Endothelial cell of umbilical vein (primary cell): Measurements from ENCODE around the gene PRDM16. TPM values are rescaled to one million over a fixed set of nuclear protein-coding genes. Genes with fewer than 3 reads are reported as not detected.

Experiments used
- BruUV-seq: library from RNA; stranded (reverse); fragments of 400-500 nt; replicated peaks from 2 replicates; lab custom pipeline; 2021; lab: Mats Ljungman, UMichigan
- CTCF ChIA-PET: fragments of 300-600, 350-600 bp; sonication (Branson Sonifier 250); formaldehyde crosslinking; loops from one replicate; lab custom pipeline; 2021; ENCODE audit warnings: antibody characterized with exemption, inconsistent platforms; lab: Charles Lee
- POLR2A ChIA-PET: fragments of 300-600, 350-600 bp; sonication (Branson Sonifier 250); formaldehyde crosslinking; loops from one replicate; lab custom pipeline; 2021; ENCODE audit warnings: antibody characterized with exemption, inconsistent platforms; lab: Charles Lee
- DNase-seq: peaks from one replicate; pipeline ENCODE4 v3.0.0-alpha.2; 2011; ENCODE audit warnings: low read depth, low spot score
- FAIRE-seq: peaks from 2 replicates; lab custom pipeline; 2011; peaks lifted over from hg19 to GRCh38; lab: Jason Lieb, UNC
- H2AFZ ChIP-seq: 2 replicates; pipeline ENCODE4 v1.6.0; 2012; ENCODE audit warnings: low read depth, low read length, control low read depth, inconsistent platforms
- H3K27ac ChIP-seq: 2 replicates; pipeline ENCODE4 v1.5.1; 2011; ENCODE audit warnings: low read depth, mild to moderate bottlenecking, control low read depth, low read length, moderate library complexity; ENCODE audit not compliant: insufficient read depth
- H3K27me3 ChIP-seq, 2 experiments: 2 replicates each; pipeline versions ENCODE4 v1.6.0 to v1.6.1; 2011; ENCODE audit warnings: low read length in 2 of 2, mixed read lengths in 1 of 2; ENCODE audit not compliant: control insufficient read depth in 2 of 2, insufficient read depth in 2 of 2
- H3K36me3 ChIP-seq, 2 experiments: 2 replicates in 1 of 2; 3 replicates in 1 of 2; pipeline ENCODE4 v1.5.1; 2011; ENCODE audit warnings: low read length in 2 of 2, mild to moderate bottlenecking in 1 of 2, moderate library complexity in 1 of 2; ENCODE audit not compliant: control insufficient read depth in 2 of 2, insufficient read depth in 2 of 2; ENCODE audit errors: extremely low read depth in 1 of 2
- H3K4me1 ChIP-seq: 3 replicates; pipeline ENCODE4 v1.5.1; 2011; ENCODE audit warnings: mild to moderate bottlenecking, low read length; ENCODE audit not compliant: control insufficient read depth, insufficient read depth; ENCODE audit errors: extremely low read depth
- H3K4me2 ChIP-seq: 2 replicates; pipeline ENCODE4 v1.6.1; 2011; ENCODE audit warnings: low read length, control low read depth, mixed read lengths; ENCODE audit not compliant: insufficient read depth
- H3K4me3 ChIP-seq, 3 experiments: fragments of 200-600 bp in 1 of 3; sonication (generic), shearing (Covaris generic) in 1 of 3; replicated peaks in 1 of 3; 2 replicates each; pipeline ENCODE4 v1.5.1; 2011 to 2016; ENCODE audit warnings: control low read depth in 3 of 3, low read length in 3 of 3, mild to moderate bottlenecking in 2 of 3, inconsistent platforms in 1 of 3, low read depth in 1 of 3, moderate library complexity in 1 of 3; ENCODE audit not compliant: insufficient read depth in 1 of 3
- H3K79me2 ChIP-seq: 2 replicates; pipeline ENCODE4 v1.6.0; 2012; ENCODE audit warnings: low read length, inconsistent platforms; ENCODE audit not compliant: control insufficient read depth, insufficient read depth
- H3K9ac ChIP-seq: replicated peaks from 2 replicates; pipeline ENCODE3; 2011; ENCODE audit warnings: low read length, control low read depth; ENCODE audit not compliant: insufficient read depth; ENCODE audit errors: extremely low read depth
- H3K9me1 ChIP-seq: replicated peaks from 3 replicates; pipeline ENCODE4 v1.6.0; 2011; ENCODE audit warnings: mild to moderate bottlenecking, low read length; ENCODE audit not compliant: control insufficient read depth, insufficient read depth; ENCODE audit errors: extremely low read depth
- H3K9me3 ChIP-seq: replicated peaks from 2 replicates; pipeline ENCODE4 v1.5.1; 2012; ENCODE audit warnings: low read length, inconsistent platforms; ENCODE audit not compliant: control insufficient read depth, insufficient read depth
- H4K20me1 ChIP-seq: replicated peaks from 2 replicates; pipeline ENCODE3; 2011; ENCODE audit warnings: mild to moderate bottlenecking, low read length; ENCODE audit not compliant: control insufficient read depth, insufficient read depth; ENCODE audit errors: extremely low read depth
- EZH2 ChIP-seq: IDR thresholded peaks from 2 replicates; pipeline ENCODE4 v1.6.1; 2012; ENCODE audit warnings: borderline replicate concordance, low read depth, mild to moderate bottlenecking, moderate library complexity, low read length, inconsistent platforms; ENCODE audit not compliant: severe bottlenecking
- FOS ChIP-seq: IDR thresholded peaks from 2 replicates; pipeline ENCODE4 v1.6.1; 2011; ENCODE audit warnings: mild to moderate bottlenecking, low read length, moderate library complexity, borderline replicate concordance; ENCODE audit not compliant: insufficient read depth
- GATA2 ChIP-seq: IDR thresholded peaks from 2 replicates; pipeline ENCODE4 v1.7.0; 2011; ENCODE audit warnings: low read depth, mild to moderate bottlenecking, moderate library complexity, mixed read lengths, low read length; ENCODE audit not compliant: insufficient read length, insufficient read depth
- JUN ChIP-seq: IDR thresholded peaks from 2 replicates; pipeline ENCODE4 v1.6.1; 2011; ENCODE audit warnings: borderline replicate concordance, low read depth; ENCODE audit not compliant: insufficient read length, insufficient read depth
- MYC ChIP-seq: IDR thresholded peaks from one replicate; pipeline ENCODE4 v1.6.1; 2011; ENCODE audit warnings: mild to moderate bottlenecking, low read depth, low read length
- POLR2A ChIP-seq: IDR thresholded peaks from 2 replicates; pipeline ENCODE4 v1.6.1; 2012; ENCODE audit warnings: low read depth, mild to moderate bottlenecking, control low read depth, low read length
- POLR2AphosphoS5 ChIP-seq: IDR thresholded peaks from 2 replicates; pipeline ENCODE4 v1.6.1; 2012; ENCODE audit warnings: low read depth, mild to moderate bottlenecking, control low read depth, low read length, moderate library complexity; ENCODE audit not compliant: insufficient read depth
- dilution Hi-C: fragments of 300-500 bp; cut with MboI; formaldehyde crosslinking; loops from one replicate; pipeline ENCODE4 v1.15.0; 2019; ENCODE audit warnings: low sequenced_read_pairs; ENCODE audit not compliant: extremely low pct_ligation_motif_present
- intact Hi-C: fragments of 100-400 bp; cut with micrococcal nuclease; formaldehyde crosslinking; loops from one replicate; pipeline ENCODE4 v1.10.0; 2022
- polyA plus RNA-seq, 4 experiments: library from polyadenylated mRNA; depleted of rRNA in 3 of 4; stranded (reverse) in 3 of 4; unstranded in 1 of 4; fragments of >200 nt; gene quantifications; 2 replicates each; pipeline versions ENCODE4 v1.2.1 to v1.2.3, GENCODE V29; 2011 to 2012; ENCODE audit warnings: missing spikeins in 1 of 4
- total RNA-seq: library from RNA; stranded (reverse); gene quantifications from 2 replicates; pipeline ENCODE4 v1.2.3, GENCODE V29; 2021
- TF ChIP-seq, protein P1 (sequence below): IDR thresholded peaks from 2 replicates; pipeline ENCODE4 v1.6.1; 2011; ENCODE audit not compliant: insufficient read depth, insufficient read length
- TF ChIP-seq, protein P2 (sequence below), 2 donors: IDR thresholded peaks; 1 replicate in 1 of 2; 2 replicates in 1 of 2; pipeline ENCODE4 v1.5.1; 2011; ENCODE audit warnings: low read length in 2 of 2, mild to moderate bottlenecking in 2 of 2, moderate library complexity in 2 of 2, control low read depth in 1 of 2, inconsistent platforms in 1 of 2, low read depth in 1 of 2; ENCODE audit not compliant: insufficient read depth in 1 of 2; ENCODE audit errors: extremely low read depth in 1 of 2

Gene PRDM16
- total and polyA plus RNA-seq, 2 donors (not counting 3 experiments of a cell fraction or from before 2014, with no cell fraction given) = not detected

DNA sequence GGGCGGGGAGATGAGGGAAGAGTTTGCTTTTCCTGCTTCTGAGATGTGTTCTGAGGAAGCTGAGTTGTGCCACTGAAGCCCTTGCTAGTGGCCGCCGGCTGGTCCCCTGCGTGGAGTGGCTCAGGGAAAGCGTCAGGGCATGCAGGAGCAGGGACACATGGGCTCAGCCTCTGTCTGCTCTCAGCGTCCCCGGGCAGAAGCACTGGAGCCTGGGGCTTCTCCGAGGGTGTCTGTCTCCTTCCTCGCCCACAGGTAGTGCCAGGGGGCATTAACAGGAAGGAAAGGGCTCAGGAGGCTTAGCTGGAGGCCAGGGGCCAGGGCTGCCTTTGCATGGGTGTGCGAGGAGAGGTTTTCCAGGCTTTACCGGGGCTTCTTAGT, 7.3 kb downstream of the PRDM16 start:
- TF ChIP-seq MYC (no peak), POLR2AphosphoS5 (no peak), FOS (no peak), EZH2 (no peak), JUN (no peak), GATA2 (no peak), POLR2A (no peak)
- TF ChIP-seq, protein P1, sequence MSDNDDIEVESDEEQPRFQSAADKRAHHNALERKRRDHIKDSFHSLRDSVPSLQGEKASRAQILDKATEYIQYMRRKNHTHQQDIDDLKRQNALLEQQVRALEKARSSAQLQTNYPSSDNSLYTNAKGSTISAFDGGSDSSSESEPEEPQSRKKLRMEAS = no peak
- TF ChIP-seq, protein P2, sequence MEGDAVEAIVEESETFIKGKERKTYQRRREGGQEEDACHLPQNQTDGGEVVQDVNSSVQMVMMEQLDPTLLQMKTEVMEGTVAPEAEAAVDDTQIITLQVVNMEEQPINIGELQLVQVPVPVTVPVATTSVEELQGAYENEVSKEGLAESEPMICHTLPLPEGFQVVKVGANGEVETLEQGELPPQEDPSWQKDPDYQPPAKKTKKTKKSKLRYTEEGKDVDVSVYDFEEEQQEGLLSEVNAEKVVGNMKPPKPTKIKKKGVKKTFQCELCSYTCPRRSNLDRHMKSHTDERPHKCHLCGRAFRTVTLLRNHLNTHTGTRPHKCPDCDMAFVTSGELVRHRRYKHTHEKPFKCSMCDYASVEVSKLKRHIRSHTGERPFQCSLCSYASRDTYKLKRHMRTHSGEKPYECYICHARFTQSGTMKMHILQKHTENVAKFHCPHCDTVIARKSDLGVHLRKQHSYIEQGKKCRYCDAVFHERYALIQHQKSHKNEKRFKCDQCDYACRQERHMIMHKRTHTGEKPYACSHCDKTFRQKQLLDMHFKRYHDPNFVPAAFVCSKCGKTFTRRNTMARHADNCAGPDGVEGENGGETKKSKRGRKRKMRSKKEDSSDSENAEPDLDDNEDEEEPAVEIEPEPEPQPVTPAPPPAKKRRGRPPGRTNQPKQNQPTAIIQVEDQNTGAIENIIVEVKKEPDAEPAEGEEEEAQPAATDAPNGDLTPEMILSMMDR (IDR thresholded peaks at IDR 0.05; ENCODE audit: extremely low read depth in 1 of 2, insufficient read depth in 1 of 2, low read depth in 1 of 2, low read length in 2 of 2) = no peak
- Histone ChIP-seq H3K4me2 (no peak overlapping the region), H3K36me3 (no peaks in the 10 kb centered on the region), H3K4me3 (no peak overlapping the region), H3K79me2 (no peaks in the 10 kb centered on the region), H3K4me1 (no peaks in the 10 kb centered on the region), H3K9me1 (no peaks in the 10 kb centered on the region), H4K20me1 (no peaks in the 10 kb centered on the region), H3K27ac (no peak overlapping the region), H3K9me3 (no peaks in the 10 kb centered on the region), H3K27me3 (peaks cover 29 to 31% of the 10 kb centered on the region in 2 experiments), H3K9ac (no peak overlapping the region), H2AFZ (no peak overlapping the region)
- CTCF ChIA-PET = no interaction called here
- DNase-seq (no peak), FAIRE-seq (no peak)
- no TSS peak for BruUV-seq
- intact Hi-C loops = no loop called here
- POLR2A ChIA-PET = no interaction called here
- dilution Hi-C loops = no loop called here
